PC-9 (cell line): ENCODE data around the gene CD99.

Experiments used
- CTCF ChIP-seq: fragments of 200-600 bp; sonication (generic); conservative IDR thresholded peaks from 2 replicates; pipeline ENCODE4 v1.6.1; 2017; ENCODE audit warnings: mixed run types, antibody characterized with exemption, mild to moderate bottlenecking, moderate library complexity
- EZH2 ChIP-seq: fragments of 200-600 bp; sonication (generic); IDR thresholded peaks from 2 replicates; pipeline ENCODE4 v1.8.0; 2017; ENCODE audit warnings: antibody characterized with exemption, low read depth

- TF ChIP-seq CTCF (no peak), EZH2 (no peak)
These were observed 32.4 kb upstream of the CD99 start for GRCh38 chrX:2658585-2659292.
